Tibial artery (tissue), 4 donors: ENCODE data around the gene FKBP5.

Source experiments
- DNase-seq, 2 donors: peaks; one replicate each; pipeline ENCODE4 v3.0.0-alpha.2; 2019
- H3K27ac ChIP-seq, 2 donors: fragments of 200-600 bp; sonication (generic) in 1 of 2; 1 replicate in 1 of 2; 2 replicates in 1 of 2; pipeline ENCODE4 v1.5.1; 2018 to 2019; ENCODE audit warnings: mild to moderate bottlenecking in 1 of 2
- H3K27me3 ChIP-seq, 2 donors: fragments of 200-600 bp; sonication (generic) in 1 of 2; one replicate each; pipeline versions ENCODE4 v1.5.1 to v1.6.0; 2016 to 2019
- H3K36me3 ChIP-seq, 3 donors: fragments of 200-600 bp; sonication (generic) in 2 of 3; one replicate each; pipeline ENCODE4 v1.5.1; 2016 to 2019; ENCODE audit warnings: mild to moderate bottlenecking in 2 of 3
- H3K4me1 ChIP-seq, 4 donors: fragments of 200-600 bp; sonication (generic) in 2 of 4; 1 replicate in 3 of 4; 2 replicates in 1 of 4; pipeline ENCODE4 v1.5.1; 2016 to 2019
- H3K4me3 ChIP-seq, 2 donors: fragments of 200-600 bp; sonication (generic) in 1 of 2; 1 replicate in 1 of 2; 2 replicates in 1 of 2; pipeline ENCODE4 v1.5.1; 2018 to 2019; ENCODE audit warnings: mild to moderate bottlenecking in 2 of 2
- H3K9me3 ChIP-seq, 3 donors: fragments of 200-600 bp; sonication (generic) in 1 of 3; one replicate each; pipeline ENCODE4 v1.5.1; 2016 to 2019
- CTCF ChIP-seq, 2 experiments: fragments of 200-600 bp in 1 of 2; fragments of 450-650 bp in 1 of 2; IDR thresholded peaks; one replicate each; pipeline ENCODE4 v1.5.1; 2017 to 2019; ENCODE audit warnings: antibody characterized with exemption in 2 of 2, mild to moderate bottlenecking in 1 of 2, moderate library complexity in 1 of 2
- intact Hi-C: fragments of 100-400 bp; cut with DNase I; formaldehyde crosslinking; loops from one replicate; pipeline ENCODE4 v1.15.0; 2023; ENCODE audit warnings: low total_unique reads

FKBP5 gene

GRCh38 chr6:35678814-35679213 is 9.9 kb downstream of the FKBP5 start:
- H3K9me3 ChIP-seq = no peaks in the 10 kb centered on the region
- H3K27ac ChIP-seq = no peak overlapping the region
- H3K36me3 ChIP-seq = peaks cover 43 to 49% (median 44%) of the 10 kb centered on the region in 3 donors
- H3K4me3 ChIP-seq = no peak overlapping the region
- intact Hi-C loops = no loop called here
- H3K4me1 ChIP-seq = peaks cover 0 to 99% (median 31%) of the 10 kb centered on the region in 4 donors
- no peaks in the 10 kb centered on the region for H3K27me3 ChIP-seq
- no peak for TF ChIP-seq CTCF (IDR thresholded peaks at IDR 0.05)
- DNase-seq = no peak

GRCh38 chr6:35678021-35678654 is 10.6 kb downstream of the FKBP5 start:
- H3K27me3 ChIP-seq = no peaks in the 10 kb centered on the region
- intact Hi-C loops = no loop called here
- no peak for DNase-seq
- no peak overlapping the region for H3K4me3 ChIP-seq
- no peak for TF ChIP-seq CTCF (IDR thresholded peaks at IDR 0.05)
- no peak overlapping the region for H3K27ac ChIP-seq
- peaks cover 37 to 42% (median 39%) of the 10 kb centered on the region in 3 donors for H3K36me3 ChIP-seq
- H3K4me1 ChIP-seq = peaks cover 0 to 99% (median 33%) of the 10 kb centered on the region in 4 donors
- H3K9me3 ChIP-seq = no peaks in the 10 kb centered on the region

- H3K4me3 ChIP-seq = no peak overlapping the region
- H3K27ac ChIP-seq = no peak overlapping the region
- H3K9me3 ChIP-seq = no peaks in the 10 kb centered on the region
- TF ChIP-seq CTCF (IDR thresholded peaks at IDR 0.05) = no peak
- intact Hi-C loops = no loop called here
- peaks cover 0 to 96% (median 33%) of the 10 kb centered on the region in 4 donors for H3K4me1 ChIP-seq
- H3K36me3 ChIP-seq = peaks cover 35 to 40% (median 36%) of the 10 kb centered on the region in 3 donors
- no peaks in the 10 kb centered on the region for H3K27me3 ChIP-seq
- DNase-seq = no peak
Measured at GRCh38 chr6:35677456-35677855, 11.3 kb downstream of the FKBP5 start.

GRCh38 chr6:35675871-35676459 is 12.8 kb downstream of the FKBP5 start:
- H3K4me1 ChIP-seq = peaks cover 0 to 91% (median 30%) of the 10 kb centered on the region in 4 donors
- no peak overlapping the region for H3K27ac ChIP-seq
- H3K4me3 ChIP-seq = no peak overlapping the region
- intact Hi-C loops = no loop called here
- no peaks in the 10 kb centered on the region for H3K9me3 ChIP-seq
- no peak for DNase-seq
- TF ChIP-seq CTCF (IDR thresholded peaks at IDR 0.05) = no peak
- no peaks in the 10 kb centered on the region for H3K27me3 ChIP-seq
- peaks cover 36 to 44% (median 41%) of the 10 kb centered on the region in 3 donors for H3K36me3 ChIP-seq

- DNase-seq = no peak
- Histone ChIP-seq H3K4me3 (no peak overlapping the region), H3K4me1 (peaks cover 0 to 91% (median 25%) of the 10 kb centered on the region in 4 donors), H3K36me3 (peaks cover 36 to 52% (median 45%) of the 10 kb centered on the region in 3 donors), H3K9me3 (no peaks in the 10 kb centered on the region), H3K27ac (no peak overlapping the region), H3K27me3 (no peaks in the 10 kb centered on the region)
- intact Hi-C loops = no loop called here
- no peak for TF ChIP-seq CTCF (IDR thresholded peaks at IDR 0.05)
Measured at GRCh38 chr6:35674594-35674993, 14.1 kb downstream of the FKBP5 start.
